GM19468 (cell line): ENCODE measurements around the gene EVI2A.
"Not testable (repeated sequence)": the region's sequence is repeated elsewhere in the genome, so short reads cannot be mapped to it uniquely, and the experiment has no call there.

Source experiments
- ATAC-seq: cut with Tn5 transposase; IDR thresholded peaks from one replicate; pipeline ENCODE4 v1.9.1; 2021; ENCODE audit warnings: mild to moderate bottlenecking, moderate library complexity, moderate number of reproducible peaks; ENCODE audit not compliant: unreplicated experiment; ENCODE audit errors: extremely low read depth

Gene EVI2A

GRCh38 chr17:31321481-31321880, at the start of gene EVI2A:
Gene EVI2A, minus strand, starts transcription at chr17:31321622. Its CDS starts 2,609 bp downstream, at chr17:31319013.
- ATAC-seq: no peak

GRCh38 chr17:31369266-31369665, 47.8 kb upstream of the EVI2A start:
- no peak for ATAC-seq

GRCh38 chr17:31366088-31366487, 44.7 kb upstream of the EVI2A start:
- ATAC-seq: no peak

GRCh38 chr17:31364012-31364411, 42.6 kb upstream of the EVI2A start:
- no peak for ATAC-seq

GRCh38 chr17:31357839-31358394, 36.5 kb upstream of the EVI2A start:
- ATAC-seq: no peak

- no peak for ATAC-seq
Measured at GRCh38 chr17:31357091-31357490, 35.7 kb upstream of the EVI2A start.

GRCh38 chr17:31355935-31356334, 34.5 kb upstream of the EVI2A start:
- ATAC-seq: no peak

GRCh38 chr17:31349454-31349853, 28.0 kb upstream of the EVI2A start:
- ATAC-seq: no peak

- ATAC-seq: not testable (repeated sequence)
Measured at GRCh38 chr17:31345191-31345747, 23.8 kb upstream of the EVI2A start.

- no peak for ATAC-seq
Measured at GRCh38 chr17:31339906-31340661, 18.7 kb upstream of the EVI2A start.

GRCh38 chr17:31329221-31329620, 7.8 kb upstream of the EVI2A start:
- no peak for ATAC-seq

GRCh38 chr17:31328160-31328535, 6.7 kb upstream of the EVI2A start:
- ATAC-seq: no peak

- ATAC-seq: no peak
Measured at GRCh38 chr17:31327534-31328159, 6.2 kb upstream of the EVI2A start.

GRCh38 chr17:31323551-31323950, 2.1 kb upstream of the EVI2A start:
- no peak for ATAC-seq

GRCh38 chr17:31321966-31322365, 544 bp upstream of the EVI2A start:
- ATAC-seq: no peak

- ATAC-seq: no peak
Measured at GRCh38 chr17:31320791-31321190, 631 bp downstream of the EVI2A start.

GRCh38 chr17:31320241-31320640, 1.2 kb downstream of the EVI2A start:
- ATAC-seq: no peak

- no peak for ATAC-seq
Measured at GRCh38 chr17:31318851-31319661, 2.4 kb downstream of the EVI2A start.

GRCh38 chr17:31318298-31318801, 3.1 kb downstream of the EVI2A start:
- no peak for ATAC-seq

GRCh38 chr17:31314782-31315100, 6.7 kb downstream of the EVI2A start:
- no peak for ATAC-seq
